B cell (primary cell): ENCODE results near the gene HIPK2. TPM values are rescaled to one million over a fixed set of nuclear protein-coding genes. Genes with fewer than 3 reads are reported as not detected.

ENCODE experiments used
- ATAC-seq: fragments of 200-7000 bp; cut with Tn5 transposase; one replicate; pipeline ENCODE4 v1.10.0; 2021; ENCODE audit warnings: low read depth, mild to moderate bottlenecking, moderate number of reproducible peaks, moderate library complexity
- CTCF ChIA-PET: fragments of 350-600 bp; sonication (Branson Sonifier 250); formaldehyde crosslinking; loops from one replicate; lab custom pipeline; 2021; ENCODE audit warnings: antibody characterized with exemption, inconsistent platforms; lab: Charles Lee
- POLR2A ChIA-PET: fragments of 350-600 bp; sonication (Branson Sonifier 250); formaldehyde crosslinking; loops from one replicate; lab custom pipeline; 2021; ENCODE audit warnings: antibody characterized with exemption; lab: Charles Lee
- DNase-seq: peaks from one replicate; pipeline ENCODE4 v3.0.0; 2013
- H2AFZ ChIP-seq: 2 replicates; pipeline ENCODE4 v1.6.1; 2012; ENCODE audit warnings: mild to moderate bottlenecking, low read depth, low read length; ENCODE audit not compliant: insufficient read depth, poor library complexity, severe bottlenecking
- H3K27ac ChIP-seq, 2 donors: 1 replicate in 1 of 2; 2 replicates in 1 of 2; pipeline ENCODE4 v1.5.1; 2012 to 2013; ENCODE audit warnings: low read length in 2 of 2, mild to moderate bottlenecking in 2 of 2, moderate library complexity in 1 of 2
- H3K27me3 ChIP-seq, 4 experiments: fragments of 200-600 bp in 1 of 4; sonication (generic) in 1 of 4; replicated peaks in 1 of 4; 1 replicate in 2 of 4; 2 replicates in 2 of 4; pipeline versions ENCODE4 v1.6.1 to v1.7.0; 2013 to 2016; ENCODE audit warnings: low read length in 3 of 4, mild to moderate bottlenecking in 2 of 4, mixed read lengths in 1 of 4, moderate library complexity in 1 of 4; ENCODE audit not compliant: insufficient read depth in 4 of 4, control insufficient read depth in 3 of 4; ENCODE audit errors: control extremely low read depth in 1 of 4
- H3K36me3 ChIP-seq, 2 experiments: replicated peaks in 1 of 2; 1 replicate in 1 of 2; 2 replicates in 1 of 2; pipeline versions ENCODE4 v1.6.1 to v1.7.1; 2013; ENCODE audit warnings: low read length in 1 of 2; ENCODE audit not compliant: insufficient read depth in 2 of 2, control insufficient read depth in 1 of 2; ENCODE audit errors: control extremely low read depth in 1 of 2, extremely low read depth in 1 of 2
- H3K4me1 ChIP-seq, 2 donors: fragments of 200-600 bp in 1 of 2; sonication (generic) in 1 of 2; 1 replicate in 1 of 2; 2 replicates in 1 of 2; pipeline versions ENCODE4 v1.5.1 to v1.6.1; 2013 to 2017; ENCODE audit warnings: low read length in 2 of 2; ENCODE audit not compliant: control insufficient read depth in 2 of 2, insufficient read depth in 2 of 2
- H3K4me2 ChIP-seq: replicated peaks from 2 replicates; pipeline ENCODE3; 2012; ENCODE audit warnings: mild to moderate bottlenecking, low read depth, low read length; ENCODE audit not compliant: poor library complexity, severe bottlenecking
- H3K4me3 ChIP-seq, 5 experiments: fragments of 200-600 bp in 1 of 5; sonication (generic) in 1 of 5; 1 replicate in 3 of 5; 2 replicates in 2 of 5; pipeline versions ENCODE4 v1.5.1 to v1.7.0; 2011 to 2016; ENCODE audit warnings: low read length in 4 of 5, mild to moderate bottlenecking in 4 of 5, low read depth in 2 of 5, control low read depth in 1 of 5, moderate library complexity in 1 of 5; ENCODE audit not compliant: insufficient read depth in 1 of 5; ENCODE audit errors: control extremely low read depth in 1 of 5, extremely low read depth in 1 of 5
- H3K79me2 ChIP-seq: fragments of 200-600 bp; sonication (generic); one replicate; pipeline ENCODE4 v1.6.0; 2016; ENCODE audit warnings: low read length; ENCODE audit not compliant: control insufficient read depth, insufficient read depth
- H3K9ac ChIP-seq: fragments of 200-600 bp; sonication (generic); 2 replicates; pipeline ENCODE4 v1.6.1; 2017; ENCODE audit warnings: mild to moderate bottlenecking, low read length, moderate library complexity
- H3K9me3 ChIP-seq, 3 donors: one replicate each; pipeline versions ENCODE4 v1.6.1 to v1.7.1; 2013; ENCODE audit warnings: low read length in 2 of 3; ENCODE audit not compliant: control insufficient read depth in 2 of 3, insufficient read depth in 1 of 3; ENCODE audit errors: control extremely low read depth in 1 of 3
- H4K20me1 ChIP-seq: 2 replicates; pipeline ENCODE4 v1.6.0; 2012; ENCODE audit warnings: mild to moderate bottlenecking, low read length; ENCODE audit not compliant: insufficient read depth, control insufficient read depth, poor library complexity, severe bottlenecking
- H3K27ac Mint-ChIP-seq: one replicate; pipeline ENCODE4 v1.8.0; 2021; ENCODE audit warnings: mixed read lengths
- H3K27me3 Mint-ChIP-seq: one replicate; pipeline ENCODE4 v1.8.0; 2021; ENCODE audit warnings: mixed read lengths
- H3K4me1 Mint-ChIP-seq: one replicate; pipeline ENCODE4 v1.8.0; 2021; ENCODE audit warnings: mixed read lengths
- H3K4me3 Mint-ChIP-seq: one replicate; pipeline ENCODE4 v1.8.0; 2021; ENCODE audit warnings: mixed read lengths
- H3K9me3 Mint-ChIP-seq: one replicate; pipeline ENCODE4 v1.8.0; 2022; ENCODE audit warnings: mixed read lengths; ENCODE audit not compliant: insufficient read depth
- EZH2 ChIP-seq: IDR thresholded peaks from 2 replicates; pipeline ENCODE4 v1.6.1; 2012; ENCODE audit warnings: borderline replicate concordance, low read depth, mild to moderate bottlenecking, moderate library complexity, low read length; ENCODE audit not compliant: insufficient read depth, poor library complexity, severe bottlenecking
- WGBS: methylation state at CpG from one replicate; pipeline ENCODE4 v1.1.5; 2013; ENCODE audit warnings: missing lambda C conversion rate; ENCODE audit not compliant: insufficient coverage; 5-methylcytosine and 5-hydroxymethylcytosine counted together
- intact Hi-C: fragments of 100-400 bp; cut with micrococcal nuclease; formaldehyde crosslinking; loops from one replicate; pipeline ENCODE4 v1.10.0; 2022
- polyA plus RNA-seq: library from polyadenylated mRNA; depleted of rRNA; stranded (reverse); fragments of >200 nt; gene quantifications from 2 replicates; pipeline ENCODE4 v1.2.3, GENCODE V29; 2012
- total RNA-seq, 2 donors: library from RNA; stranded (reverse); fragments of 120-200 nt in 1 of 2; gene quantifications; 1 replicate in 1 of 2; 2 replicates in 1 of 2; pipeline versions ENCODE4 v1.2.3 to v1.2.4, GENCODE V29; 2013 to 2022
- TF ChIP-seq, protein P1 (sequence below): fragments of 200-600 bp; IDR thresholded peaks from one replicate; pipeline ENCODE4 v1.8.0; 2022; ENCODE audit warnings: antibody characterized with exemption, mild to moderate bottlenecking

HIPK2 gene
- total and polyA plus RNA-seq, 2 donors (not counting 1 experiment from before 2014, with no cell fraction given), result 6.8 to 58.2 TPM

DNA sequence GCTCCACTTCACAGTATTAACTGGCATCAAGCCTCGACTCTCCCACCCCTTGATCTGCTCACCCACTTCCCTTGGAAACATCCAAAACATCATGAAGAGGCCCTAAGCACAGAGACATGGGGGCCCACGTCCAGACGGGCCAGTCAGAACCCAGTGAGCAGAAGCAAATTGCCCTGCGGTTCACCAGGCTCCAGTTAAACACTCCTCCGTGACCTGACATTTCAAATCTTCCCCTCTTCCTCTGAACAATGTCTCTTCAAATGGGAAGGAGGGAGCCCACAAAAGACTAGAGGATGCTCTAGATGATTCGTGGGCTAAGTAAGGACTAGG is 209.5 kb downstream of the HIPK2 start:
- H3K27ac Mint-ChIP-seq, result no peak overlapping the region
- no peak overlapping the region for H3K4me3 ChIP-seq
- H3K27me3 Mint-ChIP-seq, result no peaks in the 10 kb centered on the region
- TF ChIP-seq, protein P1, sequence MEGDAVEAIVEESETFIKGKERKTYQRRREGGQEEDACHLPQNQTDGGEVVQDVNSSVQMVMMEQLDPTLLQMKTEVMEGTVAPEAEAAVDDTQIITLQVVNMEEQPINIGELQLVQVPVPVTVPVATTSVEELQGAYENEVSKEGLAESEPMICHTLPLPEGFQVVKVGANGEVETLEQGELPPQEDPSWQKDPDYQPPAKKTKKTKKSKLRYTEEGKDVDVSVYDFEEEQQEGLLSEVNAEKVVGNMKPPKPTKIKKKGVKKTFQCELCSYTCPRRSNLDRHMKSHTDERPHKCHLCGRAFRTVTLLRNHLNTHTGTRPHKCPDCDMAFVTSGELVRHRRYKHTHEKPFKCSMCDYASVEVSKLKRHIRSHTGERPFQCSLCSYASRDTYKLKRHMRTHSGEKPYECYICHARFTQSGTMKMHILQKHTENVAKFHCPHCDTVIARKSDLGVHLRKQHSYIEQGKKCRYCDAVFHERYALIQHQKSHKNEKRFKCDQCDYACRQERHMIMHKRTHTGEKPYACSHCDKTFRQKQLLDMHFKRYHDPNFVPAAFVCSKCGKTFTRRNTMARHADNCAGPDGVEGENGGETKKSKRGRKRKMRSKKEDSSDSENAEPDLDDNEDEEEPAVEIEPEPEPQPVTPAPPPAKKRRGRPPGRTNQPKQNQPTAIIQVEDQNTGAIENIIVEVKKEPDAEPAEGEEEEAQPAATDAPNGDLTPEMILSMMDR, result no peak
- no peak for TF ChIP-seq EZH2
- no peak overlapping the region for H2AFZ ChIP-seq
- no peak overlapping the region for H3K9ac ChIP-seq
- WGBS, result 87% methylated on average over 3 of the region's 6 CpGs
- H3K27me3 ChIP-seq, result no peaks in the 10 kb centered on the region
- no peaks in the 10 kb centered on the region for H3K36me3 ChIP-seq
- no peak overlapping the region for H3K27ac ChIP-seq
- ChIA-PET CTCF (interaction anchor here (0.6 kb wide), 1 partner anchor 96 kb away, joined by 3 read pairs; no protein-coding TSS in a partner anchor), POLR2A (no interaction called here)
- no peaks in the 10 kb centered on the region for H3K4me1 ChIP-seq
- no peaks in the 10 kb centered on the region for H3K9me3 Mint-ChIP-seq
- no peak for DNase-seq
- H3K4me3 Mint-ChIP-seq, result no peak overlapping the region
- H3K9me3 ChIP-seq, result no peaks in the 10 kb centered on the region
- no peaks in the 10 kb centered on the region for H3K79me2 ChIP-seq
- H3K4me2 ChIP-seq, result no peak overlapping the region
- intact Hi-C loops, result no loop called here
- H3K4me1 Mint-ChIP-seq, result no peaks in the 10 kb centered on the region
- no peak for ATAC-seq
- no peaks in the 10 kb centered on the region for H4K20me1 ChIP-seq

DNA sequence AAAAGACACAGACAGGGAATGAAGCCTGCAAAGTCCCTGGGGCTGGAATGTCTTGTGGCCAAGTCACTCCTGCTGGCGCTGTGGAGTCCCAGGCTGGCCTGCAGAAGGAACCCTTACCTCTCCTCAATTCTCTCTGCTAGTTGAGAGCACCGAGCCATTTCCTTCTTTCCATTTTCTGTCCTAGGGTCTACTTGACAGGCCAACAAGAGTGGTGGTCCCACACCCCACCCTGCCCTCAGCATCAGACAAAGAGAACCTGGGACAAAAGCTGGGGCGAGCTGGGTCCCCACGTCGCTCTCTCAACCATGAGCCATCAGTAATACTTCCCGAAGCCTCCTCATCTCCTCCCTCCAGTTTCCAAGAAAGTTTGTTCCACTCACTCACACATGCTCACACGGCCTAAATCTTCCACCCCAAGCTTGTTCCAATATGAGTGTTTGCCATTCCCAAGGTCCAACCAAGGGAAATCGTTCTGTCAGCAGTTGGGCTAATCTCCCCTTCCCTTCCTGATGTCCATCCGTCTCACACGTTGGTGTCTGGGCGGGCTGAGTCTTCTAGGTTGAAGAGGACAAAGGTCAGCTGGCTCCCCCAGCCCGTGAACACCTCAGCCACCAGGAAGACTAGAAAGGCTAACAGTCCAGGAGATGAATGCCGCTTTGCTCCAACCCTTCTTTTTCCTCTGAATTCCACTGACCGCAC is 210.0 kb downstream of the HIPK2 start:
- Histone ChIP-seq H3K4me3 (no peak overlapping the region), H3K9me3 (no peaks in the 10 kb centered on the region), H2AFZ (no peak overlapping the region), H4K20me1 (no peaks in the 10 kb centered on the region), H3K27ac (no peak overlapping the region), H3K79me2 (no peaks in the 10 kb centered on the region), H3K36me3 (no peaks in the 10 kb centered on the region), H3K9ac (no peak overlapping the region), H3K27me3 (no peaks in the 10 kb centered on the region), H3K4me2 (no peak overlapping the region), H3K4me1 (no peaks in the 10 kb centered on the region)
- ChIA-PET CTCF (no interaction called here), POLR2A (no interaction called here)
- H3K4me3 Mint-ChIP-seq, result no peak overlapping the region
- H3K9me3 Mint-ChIP-seq, result no peaks in the 10 kb centered on the region
- TF ChIP-seq EZH2, result no peak
- TF ChIP-seq, protein P1, result no peak
- WGBS, result 98% methylated on average over 14 of the region's 14 CpGs
- intact Hi-C loops, result no loop called here
- DNase-seq (no peak), ATAC-seq (no peak)
- H3K27ac Mint-ChIP-seq, result no peak overlapping the region
- no peaks in the 10 kb centered on the region for H3K27me3 Mint-ChIP-seq
- no peaks in the 10 kb centered on the region for H3K4me1 Mint-ChIP-seq
